ENCODE measurements around the gene ISCA1. TPM values are rescaled to one million over a fixed set of nuclear protein-coding genes. Genes with fewer than 3 reads are reported as not detected.
A peak's percentile ranks its signal among the peaks of the same experiment; 100 is the strongest.

The ISCA1 gene
- total and polyA plus RNA-seq, 11 donors = 39.2 to 104 (median 70.9) TPM

- intact Hi-C loops (cut with DNase I) = no loop called here
- no peak for DNase-seq
- H3K36me3 ChIP-seq = peaks cover 0 to 86% (median 84%) of the 10 kb centered on the region in 9 donors
- 55 to 67% (median 57%) methylated on average over 1 of the region's 1 CpG for WGBS, 4 donors
- H3K9me3 ChIP-seq = no peaks in the 10 kb centered on the region
- no peaks in the 10 kb centered on the region for H3K4me1 ChIP-seq
- no peak overlapping the region for H3K27ac ChIP-seq
- H3K27me3 ChIP-seq = no peaks in the 10 kb centered on the region
- ATAC-seq = peak in 2 of 4 donors; percentile 60 to 79
- H3K4me3 ChIP-seq = no peak overlapping the region
- TF ChIP-seq POLR2A (IDR thresholded peaks at IDR 0.05) (no peak), CTCF (IDR thresholded peaks at IDR 0.05) (no peak)
These were observed 26.3 kb upstream of the ISCA1 start for GRCh38 chr9:86308687-86309086.

GRCh38 chr9:86304236-86304730, 21.9 kb upstream of the ISCA1 start:
- H3K36me3 ChIP-seq = peaks cover 0 to 100% (median 100%) of the 10 kb centered on the region in 9 donors
- no peaks in the 10 kb centered on the region for H3K9me3 ChIP-seq
- no peaks in the 10 kb centered on the region for H3K4me1 ChIP-seq
- H3K27me3 ChIP-seq = no peaks in the 10 kb centered on the region
- 62 to 68% (median 65%) methylated on average over 3 of the region's 3 CpGs for WGBS, 4 donors
- no peak overlapping the region for H3K4me3 ChIP-seq
- ATAC-seq (no peak), DNase-seq (no peak)
- no peak for TF ChIP-seq CTCF (IDR thresholded peaks at IDR 0.05)
- TF ChIP-seq POLR2A (IDR thresholded peaks at IDR 0.05) = no peak
- intact Hi-C loops (cut with DNase I) = no loop called here
- H3K27ac ChIP-seq = no peak overlapping the region

GRCh38 chr9:86303316-86303975, 21.1 kb upstream of the ISCA1 start:
- no peak for DNase-seq
- intact Hi-C loops (cut with DNase I) = no loop called here
- no peak for ATAC-seq
- Histone ChIP-seq H3K27me3 (no peaks in the 10 kb centered on the region), H3K4me1 (no peaks in the 10 kb centered on the region), H3K9me3 (no peaks in the 10 kb centered on the region), H3K36me3 (peaks cover 0 to 100% (median 100%) of the 10 kb centered on the region in 9 donors), H3K4me3 (no peak overlapping the region), H3K27ac (no peak overlapping the region)
- TF ChIP-seq POLR2A (IDR thresholded peaks at IDR 0.05) (no peak), CTCF (IDR thresholded peaks at IDR 0.05) (no peak)
- WGBS, 4 donors = 83 to 91% (median 85%) methylated on average over 4 of the region's 4 CpGs

DNA sequence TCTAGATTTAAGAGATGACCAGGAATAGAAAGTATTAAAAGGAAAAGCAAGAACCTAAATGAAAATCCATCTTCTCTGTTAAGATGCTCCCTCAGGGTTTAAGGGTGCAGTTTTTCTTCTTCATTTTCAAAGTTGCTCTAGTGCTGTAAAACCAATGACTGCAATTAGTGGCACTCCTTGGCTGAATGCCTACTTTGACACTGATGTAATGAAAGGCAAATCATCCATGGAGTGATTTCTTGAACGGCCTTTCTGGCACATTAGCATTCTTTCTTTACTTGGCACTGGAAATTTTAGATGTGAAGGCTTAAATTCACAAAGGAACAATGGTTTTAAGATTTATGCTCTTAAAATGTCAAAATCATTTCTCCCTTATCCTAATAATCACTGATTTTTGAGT, 19.3 kb upstream of the ISCA1 start:
- Histone ChIP-seq H3K9me3 (no peaks in the 10 kb centered on the region), H3K4me3 (no peak overlapping the region), H3K27ac (no peak overlapping the region), H3K36me3 (peaks cover 0 to 100% (median 98%) of the 10 kb centered on the region in 9 donors), H3K4me1 (no peaks in the 10 kb centered on the region), H3K27me3 (no peaks in the 10 kb centered on the region)
- TF ChIP-seq CTCF (IDR thresholded peaks at IDR 0.05) (no peak), POLR2A (IDR thresholded peaks at IDR 0.05) (no peak)
- 27 to 46% (median 40%) methylated on average over 1 of the region's 1 CpG for WGBS, 4 donors
- intact Hi-C loops (cut with DNase I) = no loop called here
- DNase-seq (no peak), ATAC-seq (no peak)
